B cell (primary cell): ENCODE measurements around the gene MAP2K5. TPM values are rescaled to one million over a fixed set of nuclear protein-coding genes. Genes with fewer than 3 reads are reported as not detected.

ENCODE experiments used
- ATAC-seq: fragments of 200-7000 bp; cut with Tn5 transposase; one replicate; pipeline ENCODE4 v1.10.0; 2021; ENCODE audit warnings: low read depth, mild to moderate bottlenecking, moderate number of reproducible peaks, moderate library complexity
- CTCF ChIA-PET: fragments of 350-600 bp; sonication (Branson Sonifier 250); formaldehyde crosslinking; loops from one replicate; lab custom pipeline; 2021; ENCODE audit warnings: antibody characterized with exemption, inconsistent platforms; lab: Charles Lee
- POLR2A ChIA-PET: fragments of 350-600 bp; sonication (Branson Sonifier 250); formaldehyde crosslinking; loops from one replicate; lab custom pipeline; 2021; ENCODE audit warnings: antibody characterized with exemption; lab: Charles Lee
- DNase-seq: peaks from one replicate; pipeline ENCODE4 v3.0.0; 2013
- H2AFZ ChIP-seq: 2 replicates; pipeline ENCODE4 v1.6.1; 2012; ENCODE audit warnings: mild to moderate bottlenecking, low read depth, low read length; ENCODE audit not compliant: insufficient read depth, poor library complexity, severe bottlenecking
- H3K27ac ChIP-seq, 2 donors: 1 replicate in 1 of 2; 2 replicates in 1 of 2; pipeline ENCODE4 v1.5.1; 2012 to 2013; ENCODE audit warnings: low read length in 2 of 2, mild to moderate bottlenecking in 2 of 2, moderate library complexity in 1 of 2
- H3K27me3 ChIP-seq, 4 experiments: fragments of 200-600 bp in 1 of 4; sonication (generic) in 1 of 4; replicated peaks in 1 of 4; 1 replicate in 2 of 4; 2 replicates in 2 of 4; pipeline versions ENCODE4 v1.6.1 to v1.7.0; 2013 to 2016; ENCODE audit warnings: low read length in 3 of 4, mild to moderate bottlenecking in 2 of 4, mixed read lengths in 1 of 4, moderate library complexity in 1 of 4; ENCODE audit not compliant: insufficient read depth in 4 of 4, control insufficient read depth in 3 of 4; ENCODE audit errors: control extremely low read depth in 1 of 4
- H3K36me3 ChIP-seq, 2 experiments: replicated peaks in 1 of 2; 1 replicate in 1 of 2; 2 replicates in 1 of 2; pipeline versions ENCODE4 v1.6.1 to v1.7.1; 2013; ENCODE audit warnings: low read length in 1 of 2; ENCODE audit not compliant: insufficient read depth in 2 of 2, control insufficient read depth in 1 of 2; ENCODE audit errors: control extremely low read depth in 1 of 2, extremely low read depth in 1 of 2
- H3K4me1 ChIP-seq, 2 donors: fragments of 200-600 bp in 1 of 2; sonication (generic) in 1 of 2; 1 replicate in 1 of 2; 2 replicates in 1 of 2; pipeline versions ENCODE4 v1.5.1 to v1.6.1; 2013 to 2017; ENCODE audit warnings: low read length in 2 of 2; ENCODE audit not compliant: control insufficient read depth in 2 of 2, insufficient read depth in 2 of 2
- H3K4me2 ChIP-seq: replicated peaks from 2 replicates; pipeline ENCODE3; 2012; ENCODE audit warnings: mild to moderate bottlenecking, low read depth, low read length; ENCODE audit not compliant: poor library complexity, severe bottlenecking
- H3K4me3 ChIP-seq, 5 experiments: fragments of 200-600 bp in 1 of 5; sonication (generic) in 1 of 5; 1 replicate in 3 of 5; 2 replicates in 2 of 5; pipeline versions ENCODE4 v1.5.1 to v1.7.0; 2011 to 2016; ENCODE audit warnings: low read length in 4 of 5, mild to moderate bottlenecking in 4 of 5, low read depth in 2 of 5, control low read depth in 1 of 5, moderate library complexity in 1 of 5; ENCODE audit not compliant: insufficient read depth in 1 of 5; ENCODE audit errors: control extremely low read depth in 1 of 5, extremely low read depth in 1 of 5
- H3K79me2 ChIP-seq: fragments of 200-600 bp; sonication (generic); one replicate; pipeline ENCODE4 v1.6.0; 2016; ENCODE audit warnings: low read length; ENCODE audit not compliant: control insufficient read depth, insufficient read depth
- H3K9ac ChIP-seq: fragments of 200-600 bp; sonication (generic); 2 replicates; pipeline ENCODE4 v1.6.1; 2017; ENCODE audit warnings: mild to moderate bottlenecking, low read length, moderate library complexity
- H3K9me3 ChIP-seq, 3 donors: one replicate each; pipeline versions ENCODE4 v1.6.1 to v1.7.1; 2013; ENCODE audit warnings: low read length in 2 of 3; ENCODE audit not compliant: control insufficient read depth in 2 of 3, insufficient read depth in 1 of 3; ENCODE audit errors: control extremely low read depth in 1 of 3
- H4K20me1 ChIP-seq: 2 replicates; pipeline ENCODE4 v1.6.0; 2012; ENCODE audit warnings: mild to moderate bottlenecking, low read length; ENCODE audit not compliant: insufficient read depth, control insufficient read depth, poor library complexity, severe bottlenecking
- H3K27ac Mint-ChIP-seq: one replicate; pipeline ENCODE4 v1.8.0; 2021; ENCODE audit warnings: mixed read lengths
- H3K27me3 Mint-ChIP-seq: one replicate; pipeline ENCODE4 v1.8.0; 2021; ENCODE audit warnings: mixed read lengths
- H3K4me1 Mint-ChIP-seq: one replicate; pipeline ENCODE4 v1.8.0; 2021; ENCODE audit warnings: mixed read lengths
- H3K4me3 Mint-ChIP-seq: one replicate; pipeline ENCODE4 v1.8.0; 2021; ENCODE audit warnings: mixed read lengths
- H3K9me3 Mint-ChIP-seq: one replicate; pipeline ENCODE4 v1.8.0; 2022; ENCODE audit warnings: mixed read lengths; ENCODE audit not compliant: insufficient read depth
- CTCF ChIP-seq: fragments of 200-600 bp; IDR thresholded peaks from one replicate; pipeline ENCODE4 v1.8.0; 2022; ENCODE audit warnings: antibody characterized with exemption, mild to moderate bottlenecking
- EZH2 ChIP-seq: IDR thresholded peaks from 2 replicates; pipeline ENCODE4 v1.6.1; 2012; ENCODE audit warnings: borderline replicate concordance, low read depth, mild to moderate bottlenecking, moderate library complexity, low read length; ENCODE audit not compliant: insufficient read depth, poor library complexity, severe bottlenecking
- WGBS: methylation state at CpG from one replicate; pipeline ENCODE4 v1.1.5; 2013; ENCODE audit warnings: missing lambda C conversion rate; ENCODE audit not compliant: insufficient coverage; 5-methylcytosine and 5-hydroxymethylcytosine counted together
- intact Hi-C: fragments of 100-400 bp; cut with micrococcal nuclease; formaldehyde crosslinking; loops from one replicate; pipeline ENCODE4 v1.10.0; 2022
- polyA plus RNA-seq: library from polyadenylated mRNA; depleted of rRNA; stranded (reverse); fragments of >200 nt; gene quantifications from 2 replicates; pipeline ENCODE4 v1.2.3, GENCODE V29; 2012
- total RNA-seq, 2 donors: library from RNA; stranded (reverse); fragments of 120-200 nt in 1 of 2; gene quantifications; 1 replicate in 1 of 2; 2 replicates in 1 of 2; pipeline versions ENCODE4 v1.2.3 to v1.2.4, GENCODE V29; 2013 to 2022

Gene MAP2K5
- total and polyA plus RNA-seq, 2 donors (not counting 1 experiment from before 2014, with no cell fraction given): 11.1 to 40.0 TPM

GRCh38 chr15:67685008-67685599 lies 142.6 kb downstream of the MAP2K5 start:
- no peak overlapping the region for H3K27ac Mint-ChIP-seq
- no CpG with 5 or more reads among the region's 3 CpGs for WGBS
- no peaks in the 10 kb centered on the region for H3K4me1 Mint-ChIP-seq

More at GRCh38 chr15:67685008-67685599, 142.6 kb downstream of the MAP2K5 start:
- Histone ChIP-seq H3K27ac (no peak overlapping the region), H3K9ac (no peak overlapping the region), H3K4me3 (no peak overlapping the region), H3K79me2 (no peaks in the 10 kb centered on the region), H4K20me1 (no peaks in the 10 kb centered on the region), H3K4me2 (no peak overlapping the region), H3K4me1 (no peaks in the 10 kb centered on the region), H2AFZ (no peak overlapping the region), H3K36me3 (no peaks in the 10 kb centered on the region), H3K27me3 (no peaks in the 10 kb centered on the region), H3K9me3 (peaks cover 5 to 24% (median 22%) of the 10 kb centered on the region in 3 donors)
- peak; percentile 25 for DNase-seq
- ATAC-seq: no peak
- Mint-ChIP-seq H3K4me3 (no peak overlapping the region), H3K9me3 (peaks cover 10% of the 10 kb centered on the region), H3K27me3 (no peaks in the 10 kb centered on the region)
- intact Hi-C loops: no loop called here
- CTCF ChIA-PET: interaction anchor here (1.2 kb wide), 1 partner anchor 228 kb away, joined by 3 read pairs; no protein-coding TSS in a partner anchor
- POLR2A ChIA-PET: no interaction called here
- TF ChIP-seq EZH2 (no peak), CTCF (no peak)
